Gastrocnemius medialis (tissue), 4 donors: ENCODE results near the gene RPL31. TPM values are rescaled to one million over a fixed set of nuclear protein-coding genes. Genes with fewer than 3 reads are reported as not detected.
A peak's percentile ranks its signal among the peaks of the same experiment; 100 is the strongest.

Experiments
- ATAC-seq, 2 donors: fragments of 150-250 bp; one replicate each; pipeline ENCODE4 v1.9.1; 2016
- DNase-seq, 2 donors: peaks; one replicate each; pipeline ENCODE4 v3.0.0-alpha.2; 2019
- H3K27ac ChIP-seq, 4 donors: fragments of 200-600 bp; sonication (generic); 1 replicate in 1 of 4; 2 replicates in 3 of 4; pipeline ENCODE4 v1.5.1; 2016 to 2018; ENCODE audit warnings: mild to moderate bottlenecking in 2 of 4, moderate library complexity in 1 of 4
- H3K27me3 ChIP-seq, 3 donors: fragments of 200-600 bp; sonication (generic) in 2 of 3; 1 replicate in 1 of 3; 2 replicates in 2 of 3; pipeline versions ENCODE4 v1.5.1 to v1.6.0; 2016 to 2019; ENCODE audit warnings: mild to moderate bottlenecking in 1 of 3, moderate library complexity in 1 of 3
- H3K36me3 ChIP-seq, 2 donors: fragments of 200-600 bp; sonication (generic) in 1 of 2; one replicate each; pipeline ENCODE4 v1.5.1; 2017 to 2018
- H3K4me1 ChIP-seq, 2 donors: fragments of 200-600 bp; sonication (generic) in 1 of 2; one replicate each; pipeline ENCODE4 v1.5.1; 2016 to 2017; ENCODE audit warnings: mild to moderate bottlenecking in 2 of 2
- H3K4me3 ChIP-seq, 4 donors: fragments of 200-600 bp; sonication (generic) in 3 of 4; 1 replicate in 1 of 4; 2 replicates in 3 of 4; pipeline ENCODE4 v1.5.1; 2016 to 2019; ENCODE audit warnings: mild to moderate bottlenecking in 2 of 4
- H3K9me3 ChIP-seq, 3 donors: fragments of 200-600 bp; sonication (generic) in 2 of 3; 1 replicate in 1 of 3; 2 replicates in 2 of 3; pipeline ENCODE4 v1.5.1; 2016 to 2019
- POLR2A ChIP-seq, 2 donors: fragments of 450-650 bp; IDR thresholded peaks; one replicate each; pipeline ENCODE4 v1.6.1; 2017; ENCODE audit warnings: antibody characterized with exemption in 2 of 2, mild to moderate bottlenecking in 2 of 2, moderate library complexity in 2 of 2
- in situ Hi-C, 4 donors: fragments of 200-750 bp; cut with MboI; loops; one replicate each; pipeline versions ENCODE4 v1.15.0 to v1.8.0; 2017; ENCODE audit warnings: low sequenced_read_pairs in 4 of 4
- intact Hi-C: fragments of 100-400 bp; cut with DNase I; formaldehyde crosslinking; loops from one replicate; pipeline ENCODE4 v1.15.1; 2023; ENCODE audit warnings: low total_unique reads
- total RNA-seq, 4 donors: library from RNA; depleted of rRNA; stranded (reverse); fragments of >200 nt; gene quantifications; one replicate each; pipeline versions ENCODE4 v1.1.0 to v1.2.3, GENCODE V29; 2016
- TF ChIP-seq, protein P1 (sequence below), 5 experiments: fragments of 450-650 bp in 3 of 5; fragments of 200-600 bp in 2 of 5; sonication (generic) in 2 of 5; IDR thresholded peaks in 4 of 5; conservative IDR thresholded peaks in 1 of 5; 1 replicate in 4 of 5; 2 replicates in 1 of 5; pipeline ENCODE4 v1.5.1; 2016 to 2019; ENCODE audit warnings: antibody characterized with exemption in 5 of 5, mild to moderate bottlenecking in 3 of 5, moderate library complexity in 3 of 5

The RPL31 gene
- total RNA-seq, result 100 to 1,000 TPM; 572 to 825 (median 762) TPM

DNA sequence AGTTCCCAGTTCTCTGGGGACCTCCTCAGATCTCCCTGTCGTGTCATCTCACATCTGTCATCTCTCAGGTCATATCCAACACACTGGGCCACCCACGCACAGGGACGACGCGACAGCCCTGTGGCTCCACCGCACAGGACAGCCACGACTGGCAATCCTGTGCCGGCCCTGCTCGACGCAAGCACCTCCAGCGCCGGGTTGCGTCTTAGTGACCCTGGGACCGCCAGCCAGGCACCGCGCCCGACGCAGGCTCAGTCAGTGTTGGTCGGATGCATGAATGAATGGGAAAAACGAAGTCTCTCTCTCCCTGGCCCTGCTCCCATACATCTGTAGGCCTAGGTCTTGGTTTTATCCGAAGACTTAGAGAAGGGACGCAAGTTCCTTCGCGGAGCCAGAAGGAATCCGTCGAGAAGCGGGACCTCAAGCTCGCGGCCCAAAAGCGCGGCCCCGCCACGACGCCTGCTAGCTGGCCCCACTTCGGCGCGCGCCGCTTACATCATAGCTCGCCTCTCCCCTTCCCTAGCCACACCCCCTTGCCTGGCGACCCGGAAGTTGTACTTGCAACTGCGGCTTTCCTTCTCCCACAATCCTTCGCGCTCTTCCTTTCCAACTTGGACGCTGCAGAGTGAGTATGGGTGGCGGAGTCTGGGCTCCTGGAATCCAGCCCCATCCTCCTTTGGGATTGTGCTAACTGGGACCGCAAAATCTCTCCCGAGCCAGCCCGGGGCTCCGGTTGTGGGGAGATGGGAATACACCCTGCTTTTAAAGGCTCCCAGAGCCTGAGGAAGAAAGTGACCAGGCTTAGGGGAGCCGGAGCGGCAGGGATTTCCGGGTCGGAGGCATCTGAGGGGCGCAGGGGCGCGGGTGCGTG is at the start of gene RPL31:
Gene RPL31, plus strand, starts transcription at position 599 of the 871 bp plus-strand sequence. CDS start 413 bp downstream, outside the sequence.
- Histone ChIP-seq H3K27me3 (no peaks in the 10 kb centered on the region), H3K9me3 (no peaks in the 10 kb centered on the region), H3K4me1 (peaks cover 14 to 18% of the 10 kb centered on the region in 2 donors), H3K27ac (peak within 1 kb of the TSS; percentile 76 to 91 (median 86)), H3K4me3 (peak within 1 kb of the TSS; percentile 64 to 97 (median 92)), H3K36me3 (peaks cover 0 to 41% of the 10 kb centered on the region in 2 donors)
- in situ Hi-C loops, result loop anchor here in 1 of 4 donors (10.0 kb wide), 1 partner anchor 153 kb away; the partner anchor contains the start of gene TBC1D8
- intact Hi-C loops, result loop anchor here (1.0 kb wide), 2 partner anchors 149 to 250 kb away; partner anchors contain the start of genes CNOT11 and TBC1D8
- DNase-seq (peak; percentile 95 to 96), ATAC-seq (peak; percentile 90 to 94)
- TF ChIP-seq, protein P1, sequence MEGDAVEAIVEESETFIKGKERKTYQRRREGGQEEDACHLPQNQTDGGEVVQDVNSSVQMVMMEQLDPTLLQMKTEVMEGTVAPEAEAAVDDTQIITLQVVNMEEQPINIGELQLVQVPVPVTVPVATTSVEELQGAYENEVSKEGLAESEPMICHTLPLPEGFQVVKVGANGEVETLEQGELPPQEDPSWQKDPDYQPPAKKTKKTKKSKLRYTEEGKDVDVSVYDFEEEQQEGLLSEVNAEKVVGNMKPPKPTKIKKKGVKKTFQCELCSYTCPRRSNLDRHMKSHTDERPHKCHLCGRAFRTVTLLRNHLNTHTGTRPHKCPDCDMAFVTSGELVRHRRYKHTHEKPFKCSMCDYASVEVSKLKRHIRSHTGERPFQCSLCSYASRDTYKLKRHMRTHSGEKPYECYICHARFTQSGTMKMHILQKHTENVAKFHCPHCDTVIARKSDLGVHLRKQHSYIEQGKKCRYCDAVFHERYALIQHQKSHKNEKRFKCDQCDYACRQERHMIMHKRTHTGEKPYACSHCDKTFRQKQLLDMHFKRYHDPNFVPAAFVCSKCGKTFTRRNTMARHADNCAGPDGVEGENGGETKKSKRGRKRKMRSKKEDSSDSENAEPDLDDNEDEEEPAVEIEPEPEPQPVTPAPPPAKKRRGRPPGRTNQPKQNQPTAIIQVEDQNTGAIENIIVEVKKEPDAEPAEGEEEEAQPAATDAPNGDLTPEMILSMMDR (IDR thresholded peaks at IDR 0.05 in 4 of 5, conservative IDR thresholded peaks at IDR 0.05 in 1 of 5), result no peak
- peak; percentile 79 to 81 for TF ChIP-seq POLR2A (IDR thresholded peaks at IDR 0.05)

DNA sequence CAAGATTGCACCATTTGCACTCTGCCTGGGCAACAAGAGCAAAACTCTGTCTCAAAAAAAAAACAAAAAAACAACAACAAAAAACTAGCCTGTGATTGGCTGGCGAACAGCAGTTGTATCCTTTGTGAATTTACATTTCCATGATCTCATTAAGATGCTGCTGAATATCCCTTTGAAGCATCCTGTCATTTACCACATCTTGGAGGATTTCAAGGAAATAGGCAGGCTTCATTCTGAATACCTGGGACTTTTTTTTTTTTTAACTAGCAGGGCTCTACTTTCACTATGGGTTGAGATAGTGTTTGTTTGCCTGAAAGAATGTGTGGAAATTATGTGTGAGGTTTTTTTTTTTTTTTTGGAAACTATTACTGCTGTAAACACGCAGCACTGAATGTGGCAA is 49.6 kb upstream of the RPL31 start:
- no peaks in the 10 kb centered on the region for H3K27me3 ChIP-seq
- TF ChIP-seq, protein P1 (IDR thresholded peaks at IDR 0.05 in 4 of 5, conservative IDR thresholded peaks at IDR 0.05 in 1 of 5), result no peak
- no peak for TF ChIP-seq POLR2A (IDR thresholded peaks at IDR 0.05)
- ATAC-seq, result no peak
- H3K27ac ChIP-seq, result no peak overlapping the region
- H3K36me3 ChIP-seq, result peaks cover 0 to 12% of the 10 kb centered on the region in 2 donors
- H3K4me3 ChIP-seq, result no peak overlapping the region
- H3K4me1 ChIP-seq, result peaks cover 1 to 5% of the 10 kb centered on the region in 2 donors
- no peak for DNase-seq
- in situ Hi-C loops, result no loop called here
- intact Hi-C loops, result no loop called here
- no peaks in the 10 kb centered on the region for H3K9me3 ChIP-seq

DNA sequence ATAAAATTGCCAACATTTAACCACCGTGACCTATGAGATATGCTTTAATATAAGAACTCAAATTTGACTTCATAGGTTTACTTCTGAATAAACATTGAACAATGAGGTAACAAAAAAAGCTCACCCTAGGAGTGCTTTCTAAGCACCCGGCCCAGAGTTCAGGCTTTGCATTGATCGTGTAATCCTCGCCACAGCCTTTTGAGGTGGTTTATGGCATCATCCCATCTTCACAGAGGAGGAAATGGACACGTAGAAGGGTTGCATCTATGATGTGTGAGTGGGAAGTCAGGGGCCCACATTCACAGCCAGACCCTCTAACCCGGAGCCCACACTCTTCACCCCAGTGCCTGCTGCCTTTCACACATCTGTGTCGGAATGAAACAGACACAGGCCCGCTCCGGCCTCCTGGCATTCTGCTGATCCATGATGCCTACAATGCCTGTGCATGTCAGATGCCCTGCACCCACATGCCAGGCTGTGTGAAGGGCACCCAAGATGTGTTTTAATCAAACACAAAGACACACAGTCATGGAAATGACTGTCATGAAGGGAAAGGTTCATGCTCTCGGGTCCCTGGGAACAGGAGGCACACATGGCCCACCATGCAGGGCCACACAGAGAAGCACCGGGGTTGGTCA is 48.6 kb upstream of the RPL31 start:
- no peaks in the 10 kb centered on the region for H3K27me3 ChIP-seq
- in situ Hi-C loops, result no loop called here
- no peak for DNase-seq

DNA sequence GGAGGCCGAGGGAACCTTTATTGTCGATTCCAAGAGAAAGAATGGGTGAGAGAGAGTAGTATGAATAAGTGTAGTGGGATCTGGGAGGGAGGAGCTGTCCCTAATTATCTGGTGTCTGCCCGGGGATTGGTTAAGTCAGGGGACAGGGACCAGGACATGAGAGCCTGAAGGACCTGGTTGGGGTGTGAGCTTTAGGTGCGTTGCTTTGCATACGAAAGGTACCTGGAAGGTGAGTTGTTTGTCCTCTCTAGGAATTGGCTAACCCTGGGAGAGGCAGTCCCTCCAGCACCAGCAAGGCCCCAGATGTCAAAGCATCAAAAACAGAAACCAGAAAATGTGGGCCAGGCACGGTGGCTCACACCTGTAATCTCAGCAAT is 48.1 kb upstream of the RPL31 start:
- H3K4me3 ChIP-seq, result no peak overlapping the region
- intact Hi-C loops, result no loop called here
- no peak for DNase-seq
- no peak for TF ChIP-seq POLR2A (IDR thresholded peaks at IDR 0.05)
- TF ChIP-seq, protein P1 (IDR thresholded peaks at IDR 0.05 in 4 of 5, conservative IDR thresholded peaks at IDR 0.05 in 1 of 5), result no peak
- H3K27me3 ChIP-seq, result no peaks in the 10 kb centered on the region
- peaks cover 13 to 14% of the 10 kb centered on the region in 2 donors for H3K4me1 ChIP-seq
- H3K27ac ChIP-seq, result no peak overlapping the region
- no peak for ATAC-seq
- H3K9me3 ChIP-seq, result no peaks in the 10 kb centered on the region
- peaks cover 0 to 5% of the 10 kb centered on the region in 2 donors for H3K36me3 ChIP-seq
- in situ Hi-C loops, result no loop called here

More for the DNA sequence above, 48.6 kb upstream of the RPL31 start:
- Histone ChIP-seq H3K36me3 (peaks cover 0 to 10% of the 10 kb centered on the region in 2 donors), H3K4me3 (no peak overlapping the region), H3K27ac (no peak overlapping the region), H3K9me3 (no peaks in the 10 kb centered on the region), H3K4me1 (peaks cover 11% of the 10 kb centered on the region in 2 donors)
- intact Hi-C loops, result no loop called here
- ATAC-seq, result no peak
- TF ChIP-seq, protein P1 (IDR thresholded peaks at IDR 0.05 in 4 of 5, conservative IDR thresholded peaks at IDR 0.05 in 1 of 5), result no peak
- no peak for TF ChIP-seq POLR2A (IDR thresholded peaks at IDR 0.05)
